Measurements from ENCODE around the gene ZFP36L1.

Gene ZFP36L1

GRCh38 chr14:68747393-68747792, 45.5 kb downstream of the ZFP36L1 start:
- TF ChIP-seq, protein P1, sequence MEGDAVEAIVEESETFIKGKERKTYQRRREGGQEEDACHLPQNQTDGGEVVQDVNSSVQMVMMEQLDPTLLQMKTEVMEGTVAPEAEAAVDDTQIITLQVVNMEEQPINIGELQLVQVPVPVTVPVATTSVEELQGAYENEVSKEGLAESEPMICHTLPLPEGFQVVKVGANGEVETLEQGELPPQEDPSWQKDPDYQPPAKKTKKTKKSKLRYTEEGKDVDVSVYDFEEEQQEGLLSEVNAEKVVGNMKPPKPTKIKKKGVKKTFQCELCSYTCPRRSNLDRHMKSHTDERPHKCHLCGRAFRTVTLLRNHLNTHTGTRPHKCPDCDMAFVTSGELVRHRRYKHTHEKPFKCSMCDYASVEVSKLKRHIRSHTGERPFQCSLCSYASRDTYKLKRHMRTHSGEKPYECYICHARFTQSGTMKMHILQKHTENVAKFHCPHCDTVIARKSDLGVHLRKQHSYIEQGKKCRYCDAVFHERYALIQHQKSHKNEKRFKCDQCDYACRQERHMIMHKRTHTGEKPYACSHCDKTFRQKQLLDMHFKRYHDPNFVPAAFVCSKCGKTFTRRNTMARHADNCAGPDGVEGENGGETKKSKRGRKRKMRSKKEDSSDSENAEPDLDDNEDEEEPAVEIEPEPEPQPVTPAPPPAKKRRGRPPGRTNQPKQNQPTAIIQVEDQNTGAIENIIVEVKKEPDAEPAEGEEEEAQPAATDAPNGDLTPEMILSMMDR (conservative IDR thresholded peaks at IDR 0.05), result no peak
- H3K27ac ChIP-seq, result no peak overlapping the region

GRCh38 chr14:68744613-68745012, 48.3 kb downstream of the ZFP36L1 start:
- H3K27ac ChIP-seq, result no peak overlapping the region
- TF ChIP-seq, protein P1 (conservative IDR thresholded peaks at IDR 0.05), result no peak

- TF ChIP-seq, protein P1 (conservative IDR thresholded peaks at IDR 0.05), result no peak
- no peak overlapping the region for H3K27ac ChIP-seq
Observed at GRCh38 chr14:68741839-68742470, 50.9 kb downstream of the ZFP36L1 start.

GRCh38 chr14:68741477-68741791, 51.4 kb downstream of the ZFP36L1 start:
- H3K27ac ChIP-seq, result no peak overlapping the region
- TF ChIP-seq, protein P1 (conservative IDR thresholded peaks at IDR 0.05), result no peak

GRCh38 chr14:68740788-68741476, 51.9 kb downstream of the ZFP36L1 start:
- H3K27ac ChIP-seq, result no peak overlapping the region
- TF ChIP-seq, protein P1 (conservative IDR thresholded peaks at IDR 0.05), result no peak

DNA sequence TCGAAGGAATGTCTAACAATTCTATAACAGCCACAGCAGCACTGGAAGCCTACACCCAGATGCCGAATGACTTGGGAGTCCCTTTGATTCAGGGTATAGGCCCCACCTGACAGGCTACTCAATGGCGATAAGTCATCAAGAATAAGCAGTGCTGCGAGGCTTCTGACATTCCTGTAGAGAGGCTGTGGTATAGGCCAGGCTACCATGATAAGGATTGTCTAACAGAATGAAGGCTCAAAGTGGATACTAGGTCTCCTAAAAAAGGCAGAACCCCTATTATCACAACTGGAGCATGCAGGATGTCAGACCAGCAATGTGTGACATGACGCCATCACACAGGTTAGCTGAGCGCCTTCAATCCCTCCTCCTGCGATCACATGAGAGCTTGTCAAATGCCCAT, 53.2 kb downstream of the ZFP36L1 start:
- TF ChIP-seq, protein P1 (conservative IDR thresholded peaks at IDR 0.05), result no peak
- no peak overlapping the region for H3K27ac ChIP-seq

GRCh38 chr14:68738559-68738958, 54.3 kb downstream of the ZFP36L1 start:
- TF ChIP-seq, protein P1 (conservative IDR thresholded peaks at IDR 0.05), result no peak

More at GRCh38 chr14:68738559-68738958, 54.3 kb downstream of the ZFP36L1 start:
- H3K27ac ChIP-seq, result no peak overlapping the region
